BE2C (cell line): ENCODE measurements around the gene CD99L2.

Experiments used
- DNase-seq: peaks from one replicate; pipeline ENCODE4 v3.0.0-alpha.2; 2020
- H3K27me3 ChIP-seq: fragments of 250-450 bp; sonication (Bioruptor Pico); 2 replicates; pipeline ENCODE4 v1.5.1; 2020; ENCODE audit warnings: mild to moderate bottlenecking
- H3K36me3 ChIP-seq: fragments of 250-450 bp; sonication (Bioruptor Pico); 2 replicates; pipeline ENCODE4 v1.5.1; 2020; ENCODE audit warnings: mild to moderate bottlenecking
- H3K4me1 ChIP-seq: fragments of 250-450 bp; sonication (Bioruptor Pico); 2 replicates; pipeline ENCODE4 v1.5.1; 2020
- H3K4me3 ChIP-seq: 2 replicates; pipeline ENCODE4 v1.5.1; 2011; ENCODE audit warnings: low read depth, low read length
- H3K9me3 ChIP-seq: fragments of 250-450 bp; sonication (Bioruptor Pico); 2 replicates; pipeline ENCODE4 v1.5.1; 2020
- CTCF ChIP-seq: IDR thresholded peaks from 2 replicates; pipeline ENCODE4 v1.5.1; 2012; ENCODE audit warnings: mild to moderate bottlenecking, low read depth, low read length

CD99L2 gene

GRCh38 chrX:150731795-150732194 is 166.7 kb downstream of the CD99L2 start:
- no peak for DNase-seq

GRCh38 chrX:150730719-150731118 is 167.7 kb downstream of the CD99L2 start:
- Histone ChIP-seq H3K36me3 (no peaks in the 10 kb centered on the region), H3K4me3 (no peak overlapping the region), H3K9me3 (no peaks in the 10 kb centered on the region), H3K27me3 (no peaks in the 10 kb centered on the region), H3K4me1 (no peaks in the 10 kb centered on the region)
- DNase-seq: no peak
- no peak for TF ChIP-seq CTCF

More at GRCh38 chrX:150731795-150732194, 166.7 kb downstream of the CD99L2 start:
- TF ChIP-seq CTCF: no peak
- no peak overlapping the region for H3K4me3 ChIP-seq
- no peaks in the 10 kb centered on the region for H3K4me1 ChIP-seq
- no peaks in the 10 kb centered on the region for H3K9me3 ChIP-seq
- no peaks in the 10 kb centered on the region for H3K27me3 ChIP-seq
- no peaks in the 10 kb centered on the region for H3K36me3 ChIP-seq

GRCh38 chrX:150729956-150730355 is 168.5 kb downstream of the CD99L2 start:
- no peaks in the 10 kb centered on the region for H3K9me3 ChIP-seq
- no peak for DNase-seq
- no peak for TF ChIP-seq CTCF
- H3K27me3 ChIP-seq: no peaks in the 10 kb centered on the region
- no peaks in the 10 kb centered on the region for H3K36me3 ChIP-seq
- H3K4me1 ChIP-seq: no peaks in the 10 kb centered on the region
- H3K4me3 ChIP-seq: no peak overlapping the region

GRCh38 chrX:150719621-150720020 is 178.8 kb downstream of the CD99L2 start:
- Histone ChIP-seq H3K4me3 (no peak overlapping the region), H3K4me1 (no peaks in the 10 kb centered on the region), H3K36me3 (no peaks in the 10 kb centered on the region), H3K27me3 (no peaks in the 10 kb centered on the region), H3K9me3 (no peaks in the 10 kb centered on the region)
- TF ChIP-seq CTCF: no peak
- DNase-seq: no peak
